Stimulated activated CD8-positive, alpha-beta memory T cell treated with anti-CD3 and anti-CD28 coated beads, Interleukin-15, amount 100 ng/mL, for 24 hours (primary cell): ENCODE measurements around the gene RGS8.

Experiments used
- DNase-seq: peaks from one replicate; pipeline ENCODE4 v3.0.0-alpha.2; 2020; ENCODE audit warnings: low read depth

Gene RGS8

DNA sequence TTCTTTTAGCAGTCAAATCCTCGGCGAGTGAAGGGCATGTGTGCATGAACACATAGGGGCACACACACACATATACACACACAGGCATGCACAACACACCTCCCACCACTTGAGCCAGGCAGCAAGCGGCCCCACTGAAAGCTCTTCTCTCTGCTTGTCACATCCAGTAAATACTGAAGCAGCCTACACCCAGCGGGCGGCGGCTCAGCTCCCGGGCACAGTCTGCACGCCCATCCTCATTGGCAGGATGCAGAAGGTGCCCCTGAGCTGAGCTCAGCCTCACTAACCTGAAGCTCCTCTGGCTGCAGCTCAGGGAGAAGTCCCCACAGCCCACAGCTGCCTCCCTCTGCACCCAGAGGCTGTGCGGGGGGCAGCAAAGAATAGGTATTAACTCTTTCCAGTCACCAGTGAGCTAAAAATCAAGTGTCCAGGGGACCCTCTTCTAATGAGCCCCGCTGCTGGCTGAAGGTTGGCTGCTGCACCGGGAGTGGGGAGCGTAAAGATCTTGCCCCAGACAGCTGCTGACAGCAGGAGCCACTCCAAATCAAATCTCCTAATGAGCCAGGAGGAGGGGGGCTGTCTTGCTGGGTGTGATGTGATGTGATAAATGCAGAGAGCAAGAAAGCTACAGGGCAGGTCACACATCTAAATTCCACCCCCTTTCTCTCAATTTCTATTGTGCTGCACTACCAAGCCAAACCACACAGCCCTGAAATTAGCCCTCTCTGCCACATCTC, 12.5 kb downstream of the RGS8 start:
- DNase-seq, result no peak

DNA sequence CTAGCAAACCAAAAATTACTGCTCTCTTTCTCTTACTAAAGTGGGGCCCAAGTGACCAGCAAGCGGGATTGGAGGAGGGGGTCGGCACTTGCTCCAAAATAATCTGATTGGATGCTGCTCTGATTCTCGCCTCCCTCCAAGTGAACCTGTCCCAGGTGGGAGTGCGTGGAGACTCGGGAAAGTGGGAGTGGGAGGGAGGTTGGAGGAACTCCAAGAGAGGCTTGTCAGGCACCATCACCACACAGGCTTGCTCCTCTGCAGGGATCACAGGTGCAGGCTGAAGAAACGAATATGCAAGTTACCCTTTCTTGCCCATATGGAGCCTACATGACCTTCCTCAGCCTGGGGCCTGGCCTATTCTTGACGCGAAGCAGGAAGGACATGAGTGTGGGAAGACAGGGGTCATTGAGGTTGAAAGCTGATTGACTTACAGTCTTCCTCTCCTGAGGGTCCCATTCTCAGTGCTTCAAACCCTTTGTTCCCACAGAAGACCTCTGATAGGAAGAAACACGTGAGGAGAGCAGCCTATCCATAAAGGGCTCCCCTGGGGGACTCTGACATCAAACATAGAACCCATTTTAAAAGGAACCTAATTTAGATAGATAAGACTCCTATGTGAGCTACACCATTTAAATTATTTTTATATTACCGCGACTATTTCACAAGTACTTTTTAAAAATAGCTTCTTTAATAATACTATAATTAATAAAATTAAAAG, 14.2 kb downstream of the RGS8 start:
- DNase-seq, result no peak

DNA sequence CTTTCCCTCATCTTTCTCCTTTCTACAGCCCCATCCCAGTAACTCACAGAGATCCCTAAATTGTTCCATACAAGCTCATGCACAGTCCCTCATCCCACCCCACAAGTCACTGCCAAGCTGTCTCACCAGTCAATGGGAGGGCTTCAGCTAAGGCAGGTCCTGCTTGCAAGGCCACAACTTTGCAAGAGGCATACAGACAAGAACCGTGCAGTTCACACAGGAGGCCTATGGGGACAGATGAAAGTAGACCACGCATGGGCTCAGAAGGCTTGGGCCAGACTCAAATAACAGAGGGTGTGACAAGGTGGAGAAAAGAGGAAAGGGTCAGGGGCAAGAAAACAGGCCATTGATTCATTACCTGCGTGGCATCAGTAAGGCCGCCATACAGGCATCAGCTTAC, 15.1 kb downstream of the RGS8 start:
- DNase-seq, result no peak

DNA sequence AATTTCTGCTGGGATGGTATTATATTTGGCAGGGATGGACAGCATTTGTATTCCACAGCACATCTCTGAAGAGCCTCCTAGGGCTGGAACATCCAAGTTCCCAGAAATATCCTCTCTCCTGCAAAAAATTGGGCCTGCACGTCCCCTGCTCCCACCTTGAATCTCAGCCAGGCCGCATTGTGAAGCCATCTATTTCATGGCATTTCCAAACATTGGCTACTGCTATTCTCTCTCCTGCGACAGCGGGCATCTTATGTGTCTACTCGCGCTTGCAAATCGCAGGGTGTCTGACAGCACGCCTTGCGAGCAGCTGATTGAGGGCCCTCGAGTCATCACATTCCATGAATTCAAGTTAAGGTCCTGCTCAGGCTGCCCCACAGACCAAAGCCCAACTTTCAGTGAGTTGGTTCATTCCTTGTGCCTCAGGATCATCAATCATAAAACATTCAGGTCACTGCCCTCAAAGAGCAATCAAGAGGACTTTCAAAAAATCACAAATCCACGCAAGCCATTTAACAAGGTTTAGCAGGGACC, 15.8 kb downstream of the RGS8 start:
- DNase-seq, result no peak

- DNase-seq, result no peak
Measured at GRCh38 chr1:182667848-182668505, 16.4 kb downstream of the RGS8 start.

DNA sequence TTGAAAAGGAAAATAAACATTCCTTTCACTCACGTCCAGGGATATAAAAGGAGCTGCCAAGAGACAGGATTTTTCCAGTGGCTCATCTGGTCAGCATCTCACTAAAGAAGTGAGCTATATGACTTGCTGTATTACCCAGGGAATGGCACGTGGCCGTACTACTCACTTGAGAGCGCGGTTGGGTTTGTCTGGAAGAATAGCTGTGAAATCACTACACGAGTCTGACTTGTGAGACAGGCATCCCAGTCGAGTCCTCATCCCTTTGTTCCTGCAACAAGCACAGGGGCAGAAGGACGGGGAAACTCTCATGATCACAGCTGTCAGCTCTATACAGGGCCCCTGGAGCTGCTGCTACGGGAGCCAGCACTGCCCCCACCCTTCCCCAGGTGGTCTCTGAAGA, 17.7 kb downstream of the RGS8 start:
- DNase-seq, result no peak

- DNase-seq, result no peak
Measured at GRCh38 chr1:182664296-182664695, 20.1 kb downstream of the RGS8 start.

DNA sequence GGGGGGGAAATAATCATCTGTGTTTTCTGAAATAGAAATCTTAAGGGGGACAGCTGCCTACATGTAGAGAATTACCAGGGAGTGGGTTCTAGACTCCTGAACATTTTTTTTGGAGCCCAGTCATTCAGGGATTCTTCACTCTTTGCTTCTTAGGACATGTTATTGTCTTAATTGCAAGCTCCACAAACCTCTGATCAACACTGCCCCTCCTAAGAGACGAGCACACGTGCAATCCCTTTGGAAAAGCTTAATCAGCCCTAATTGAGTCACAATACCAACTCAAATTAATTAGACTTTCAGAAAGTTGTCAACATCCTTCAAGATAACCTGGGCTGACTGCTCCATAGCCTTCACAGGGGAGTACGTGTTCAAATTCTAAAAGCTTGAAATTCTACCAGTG, 21.4 kb downstream of the RGS8 start:
- no peak for DNase-seq

DNA sequence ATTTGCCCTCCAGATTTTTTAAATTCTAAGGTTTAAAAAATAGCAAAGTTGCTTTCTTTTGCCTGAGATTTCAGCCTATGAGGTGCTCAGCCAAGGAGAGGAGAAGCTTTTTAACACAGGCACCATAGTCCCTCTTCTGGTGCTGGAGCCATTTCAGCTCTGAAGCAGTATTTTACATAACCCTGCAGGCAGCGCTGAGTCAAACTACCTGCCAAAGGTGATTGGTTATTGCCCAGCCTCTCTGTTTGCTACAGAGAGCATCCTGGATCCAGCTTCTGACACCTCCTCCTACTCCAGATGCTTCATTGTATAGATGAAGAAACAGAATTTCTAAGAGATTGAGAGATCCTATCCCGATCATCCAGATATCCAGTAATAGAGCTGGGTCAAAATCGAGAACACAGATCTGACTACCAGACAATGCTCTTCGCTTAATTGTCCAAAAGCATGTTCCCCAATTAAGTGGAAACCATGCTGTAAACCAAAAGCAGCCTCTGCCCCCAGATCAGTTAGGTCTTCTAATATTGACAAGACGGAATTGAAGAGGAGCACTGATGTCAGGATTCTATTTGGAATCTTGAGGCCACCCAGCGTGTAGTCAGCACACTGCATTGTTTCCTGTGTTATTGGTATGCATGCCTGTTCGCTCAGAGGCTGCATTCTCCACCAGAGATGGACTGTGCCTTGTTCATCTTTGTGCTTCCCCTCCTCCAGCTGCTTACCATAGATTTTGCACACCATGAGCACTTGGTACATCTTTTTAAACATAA, 22.1 kb downstream of the RGS8 start:
- no peak for DNase-seq

GRCh38 chr1:182658055-182658454, 26.3 kb downstream of the RGS8 start:
- no peak for DNase-seq

DNA sequence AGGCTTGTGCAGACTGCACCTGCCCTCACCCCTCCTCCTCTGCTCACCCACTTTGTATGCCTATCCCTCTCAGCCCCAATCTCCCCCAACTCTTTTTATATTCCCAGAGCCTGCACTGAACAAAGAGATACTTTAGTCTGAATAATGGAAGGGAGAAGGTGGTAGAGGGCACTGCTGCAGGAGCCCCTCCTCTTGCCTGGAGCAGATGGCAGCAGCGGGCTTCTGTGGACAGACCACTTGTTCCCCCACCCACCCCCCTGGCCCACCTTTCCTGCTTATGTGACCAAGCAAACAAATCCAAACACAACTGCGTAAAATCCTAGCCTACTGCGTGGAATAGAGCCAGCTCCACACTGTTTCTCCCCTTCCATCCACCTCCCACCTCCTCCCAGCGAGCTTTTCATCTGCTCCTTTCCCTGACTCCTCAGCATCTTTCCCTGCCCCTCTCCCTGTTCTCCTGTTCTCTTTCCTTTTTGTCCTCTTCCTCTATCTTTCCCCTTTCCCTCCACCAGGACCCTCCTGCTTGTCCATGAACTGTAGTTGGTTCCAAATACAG, 27.5 kb downstream of the RGS8 start:
- no peak for DNase-seq

DNA sequence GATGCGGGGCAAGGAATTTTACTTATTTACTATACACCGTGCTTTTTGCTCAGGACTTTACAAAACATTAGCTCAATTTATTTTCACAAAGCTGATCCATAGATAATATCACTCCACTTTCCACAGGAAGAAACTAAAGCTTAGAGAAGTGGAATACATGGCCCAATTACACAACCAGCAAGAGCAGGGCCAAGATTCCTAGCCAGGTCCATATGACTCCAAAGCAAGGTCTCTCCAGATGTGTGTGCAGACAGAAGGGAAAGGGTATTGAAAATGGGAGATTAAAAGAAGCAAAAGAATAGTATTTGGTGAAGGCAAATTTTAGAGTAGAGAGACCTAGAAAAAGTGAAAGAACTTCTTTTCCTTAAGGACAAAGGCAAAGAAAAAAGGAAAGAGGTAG, 30.4 kb downstream of the RGS8 start:
- no peak for DNase-seq

DNA sequence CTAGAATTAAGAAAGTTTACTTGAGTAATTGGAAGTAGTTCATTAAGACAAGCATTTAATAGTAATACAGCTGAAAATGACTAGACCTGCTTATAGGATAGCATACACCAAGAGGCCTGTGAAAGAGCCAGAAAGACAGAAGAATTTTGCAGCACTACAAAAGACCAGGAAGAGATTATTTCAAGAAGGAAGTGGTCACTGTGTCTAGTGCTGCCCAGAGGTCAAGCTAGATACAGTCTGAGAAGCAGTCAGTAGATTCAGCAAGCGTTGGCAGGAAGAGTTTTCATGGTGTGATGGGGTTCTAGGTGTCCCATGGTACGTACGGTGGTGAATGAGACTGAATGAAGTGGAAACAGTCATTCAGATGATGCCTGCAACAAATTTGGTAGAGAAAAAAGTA, 31.5 kb downstream of the RGS8 start:
- DNase-seq, result no peak

DNA sequence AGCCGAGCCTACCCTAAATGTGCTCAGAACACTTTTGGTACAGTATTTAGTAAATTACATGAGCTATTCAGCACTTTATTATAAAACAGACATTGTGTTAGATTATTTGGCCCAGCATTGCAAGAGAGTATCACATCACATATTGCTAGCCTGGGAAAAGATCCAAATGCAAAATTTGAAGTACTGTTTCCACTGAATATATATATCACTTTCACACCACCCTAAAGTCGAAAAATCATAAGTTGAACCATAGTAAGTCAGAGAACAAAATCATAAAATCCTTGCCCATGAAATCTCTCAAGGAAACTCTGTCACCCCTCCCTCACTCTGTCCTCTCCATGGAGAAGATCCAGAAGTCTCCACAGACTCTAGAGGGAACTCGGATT, 33.1 kb downstream of the RGS8 start:
- DNase-seq, result no peak

GRCh38 chr1:182650678-182651338, 33.6 kb downstream of the RGS8 start:
- DNase-seq, result no peak

DNA sequence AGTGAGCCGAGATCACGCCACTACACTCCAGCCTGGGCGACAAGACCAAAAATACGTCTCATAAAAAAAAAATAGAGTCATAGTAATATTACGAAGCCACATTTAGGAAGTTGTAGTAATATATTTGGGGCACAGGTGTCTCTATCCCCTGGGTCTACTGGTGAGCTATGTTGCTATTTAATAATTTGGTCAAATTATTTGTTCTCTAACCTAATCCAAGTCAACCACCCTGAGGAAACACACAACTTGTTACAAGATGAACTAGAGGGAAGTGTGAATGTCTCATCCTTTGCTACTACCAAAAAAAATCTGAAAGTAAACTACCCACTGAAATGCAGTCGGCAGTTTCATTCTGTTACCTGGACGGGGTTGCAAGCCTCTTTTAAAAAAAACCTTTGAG, 35.3 kb downstream of the RGS8 start:
- no peak for DNase-seq

- no peak for DNase-seq
Measured at GRCh38 chr1:182646739-182647138, 37.6 kb downstream of the RGS8 start.

DNA sequence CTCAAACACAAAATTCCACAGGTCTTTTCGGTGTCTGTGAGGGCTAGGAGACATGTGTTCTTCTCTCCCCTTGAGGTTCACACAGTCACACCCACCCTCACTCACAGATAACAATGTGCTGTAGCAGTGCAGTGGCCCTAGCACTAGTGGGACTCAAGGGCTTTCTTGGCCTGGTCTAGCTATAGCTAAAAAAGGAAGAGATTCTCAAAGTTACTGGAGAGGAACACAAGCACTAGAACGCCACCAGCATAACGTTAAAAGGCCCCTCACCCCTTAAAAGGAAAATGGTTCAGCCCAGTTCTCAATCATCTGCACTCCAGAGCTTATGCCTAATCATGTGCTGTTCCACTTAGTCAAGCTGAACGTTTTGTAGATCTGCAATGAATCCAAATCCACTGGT, 39.5 kb downstream of the RGS8 start:
- no peak for DNase-seq

DNA sequence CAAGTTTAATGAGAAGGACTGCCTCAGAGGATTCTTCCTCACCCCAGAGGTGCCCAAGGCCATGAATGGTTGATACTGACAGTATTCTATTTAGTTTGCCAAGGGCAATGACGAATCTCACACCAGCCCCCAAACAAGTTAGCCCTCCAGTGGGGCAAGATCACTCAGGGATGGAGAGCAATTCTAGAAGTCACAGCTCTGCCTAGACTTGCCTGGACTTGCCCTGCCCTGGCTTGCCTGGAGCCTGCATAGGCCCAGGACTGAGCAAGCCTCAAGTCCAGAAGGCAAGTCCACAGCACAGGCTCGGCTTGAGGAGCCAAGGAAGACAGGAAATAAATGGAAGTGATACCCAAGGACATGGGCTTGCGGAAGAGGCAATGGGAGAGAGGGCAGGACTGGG, 40.7 kb downstream of the RGS8 start:
- DNase-seq, result no peak

DNA sequence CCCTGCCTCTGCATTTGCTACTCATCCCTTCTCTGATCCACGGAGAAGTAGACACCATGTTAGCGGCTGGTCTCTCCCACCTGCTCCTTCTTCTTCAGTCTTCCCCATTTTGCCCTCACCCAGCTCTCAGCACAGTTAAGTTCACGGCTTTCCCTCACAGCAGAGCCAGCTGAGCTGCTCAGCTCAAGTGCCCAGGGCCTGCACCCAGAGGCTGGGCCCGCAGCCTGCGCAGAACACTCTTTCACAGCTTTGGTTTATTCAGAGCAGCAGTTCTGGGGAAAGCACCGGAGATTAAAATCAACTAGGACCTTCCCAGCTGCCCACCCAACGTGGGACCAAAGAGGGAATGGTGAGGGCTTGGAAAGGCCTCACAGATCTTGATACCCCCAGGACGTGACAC, 41.9 kb downstream of the RGS8 start:
- DNase-seq, result no peak

DNA sequence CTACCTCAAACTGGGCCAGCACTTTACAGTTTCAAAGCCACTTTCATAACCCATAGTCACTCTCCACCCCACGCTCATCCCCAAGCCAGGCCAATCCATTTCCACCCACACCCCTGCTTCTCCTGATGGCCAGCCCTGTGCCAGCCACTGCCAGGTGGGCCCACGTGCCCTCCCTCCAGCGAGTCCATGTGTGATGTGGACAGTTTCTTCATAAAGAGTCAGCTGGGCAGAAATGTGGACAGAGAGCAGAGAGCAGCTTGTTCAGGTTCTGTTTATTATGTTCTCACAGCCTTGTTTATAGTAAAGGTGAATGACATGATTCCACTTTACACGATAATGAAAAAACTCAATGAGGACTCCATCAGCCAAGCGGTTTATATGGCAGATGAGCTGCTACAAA, 42.8 kb downstream of the RGS8 start:
- DNase-seq, result no peak

GRCh38 chr1:182639330-182639729, 45.1 kb downstream of the RGS8 start:
- DNase-seq, result no peak
